Measurements from ENCODE around the gene FBXL15.

GRCh38 chr10:102420714-102421506, at the start of gene FBXL15:
- TF ChIP-seq CTCF (IDR thresholded peaks at IDR 0.05): no peak
- TF ChIP-seq EZH2 (IDR thresholded peaks at IDR 0.05; ENCODE audit: borderline replicate concordance, insufficient read depth, low read depth, low read length, poor library complexity, severe bottlenecking): no peak

Measured in B cell (primary cell).